ENCODE results near the gene SIRT4.

The SIRT4 gene

GRCh38 chr12:120339256-120339655 lies 37.1 kb downstream of the SIRT4 start:
- H3K27ac ChIP-seq = no peak overlapping the region
- TF ChIP-seq CTCF (IDR thresholded peaks at IDR 0.05) (no peak), ZFX (IDR thresholded peaks at IDR 0.05; ENCODE audit: borderline replicate concordance) (no peak)

- no peak overlapping the region for H3K27ac ChIP-seq
- no peak for TF ChIP-seq CTCF (IDR thresholded peaks at IDR 0.05)
- TF ChIP-seq ZFX (IDR thresholded peaks at IDR 0.05; ENCODE audit: borderline replicate concordance) = no peak
Observed at GRCh38 chr12:120342175-120343038, 40.3 kb downstream of the SIRT4 start.

- H3K27ac ChIP-seq = 0 out of 2 replicates have a peak overlapping the region, but pooled peaks have one; percentile 22
- TF ChIP-seq ZFX (IDR thresholded peaks at IDR 0.05; ENCODE audit: borderline replicate concordance) = no peak
- TF ChIP-seq CTCF (IDR thresholded peaks at IDR 0.05) = no peak
Observed at GRCh38 chr12:120343039-120343537, 41.0 kb downstream of the SIRT4 start.

GRCh38 chr12:120343692-120344091 lies 41.6 kb downstream of the SIRT4 start:
- TF ChIP-seq CTCF (IDR thresholded peaks at IDR 0.05) = no peak

GRCh38 chr12:120346031-120346430 lies 43.9 kb downstream of the SIRT4 start:
- no peak overlapping the region for H3K27ac ChIP-seq
- TF ChIP-seq ZFX (IDR thresholded peaks at IDR 0.05; ENCODE audit: borderline replicate concordance) = no peak
- no peak for TF ChIP-seq CTCF (IDR thresholded peaks at IDR 0.05)

More at GRCh38 chr12:120343692-120344091, 41.6 kb downstream of the SIRT4 start:
- peak overlapping the region; percentile 22; the same call in 1 of the 2 replicates for H3K27ac ChIP-seq

GRCh38 chr12:120346681-120347080 lies 44.6 kb downstream of the SIRT4 start:
- TF ChIP-seq CTCF (IDR thresholded peaks at IDR 0.05) (no peak), ZFX (IDR thresholded peaks at IDR 0.05; ENCODE audit: borderline replicate concordance) (no peak)
- no peak overlapping the region for H3K27ac ChIP-seq

- TF ChIP-seq ZFX (IDR thresholded peaks at IDR 0.05; ENCODE audit: borderline replicate concordance) (no peak), CTCF (IDR thresholded peaks at IDR 0.05) (no peak)
- H3K27ac ChIP-seq = no peak overlapping the region
Observed at GRCh38 chr12:120347766-120348165, 45.6 kb downstream of the SIRT4 start.

Measured in 22Rv1 (cell line).